ENCODE measurements around the gene VRTN. TPM values are rescaled to one million over a fixed set of nuclear protein-coding genes. Genes with fewer than 3 reads are reported as not detected.

Gene VRTN
- total RNA-seq, 1 experiment from 2014 or later: not detected

DNA sequence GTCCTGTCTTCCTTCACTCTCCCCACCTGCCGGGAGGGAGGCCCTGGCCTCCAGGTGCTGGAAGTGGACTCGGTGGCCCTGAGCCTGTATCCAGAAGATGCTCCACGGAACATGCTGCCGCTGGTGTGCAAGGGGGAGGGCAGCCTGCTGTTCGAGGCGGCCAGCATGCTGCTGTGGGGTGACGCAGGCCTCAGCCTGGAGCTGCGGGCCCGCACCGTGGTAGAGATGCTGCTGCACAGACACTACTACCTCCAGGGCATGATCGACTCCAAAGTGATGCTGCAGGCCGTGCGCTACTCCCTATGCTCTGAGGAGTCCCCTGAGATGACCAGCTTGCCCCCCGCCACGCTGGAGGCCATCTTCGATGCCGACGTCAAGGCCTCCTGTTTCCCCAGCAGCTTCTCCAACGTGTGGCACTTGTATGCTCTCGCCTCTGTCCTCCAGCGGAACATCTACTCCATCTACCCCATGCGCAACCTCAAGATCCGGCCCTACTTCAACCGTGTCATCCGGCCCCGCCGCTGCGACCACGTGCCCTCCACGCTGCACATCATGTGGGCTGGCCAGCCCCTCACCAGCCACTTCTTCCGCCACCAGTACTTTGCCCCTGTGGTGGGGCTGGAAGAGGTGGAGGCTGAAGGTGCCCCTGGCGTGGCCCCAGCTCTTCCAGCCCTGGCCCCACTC, 8.8 kb downstream of the VRTN start:
- BruUV-seq (replicated peaks): no TSS peak
- no peaks in the 10 kb centered on the region for H3K9me3 Mint-ChIP-seq (ENCODE audit: unreplicated experiment)
- intact Hi-C loops (cut with micrococcal nuclease): no loop called here
- no peaks in the 10 kb centered on the region for H3K36me3 Mint-ChIP-seq (ENCODE audit: insufficient read depth, unreplicated experiment)
- POLR2A ChIA-PET: no interaction called here
- CTCF ChIA-PET: interaction anchor here (0.6 to 0.7 kb wide), 2 partner anchors 153 to 162 kb away, joined by 3 read pairs; no protein-coding TSS in a partner anchor
- DNase-seq (ENCODE audit: unreplicated experiment): no peak
- TF ChIP-seq, protein P1, sequence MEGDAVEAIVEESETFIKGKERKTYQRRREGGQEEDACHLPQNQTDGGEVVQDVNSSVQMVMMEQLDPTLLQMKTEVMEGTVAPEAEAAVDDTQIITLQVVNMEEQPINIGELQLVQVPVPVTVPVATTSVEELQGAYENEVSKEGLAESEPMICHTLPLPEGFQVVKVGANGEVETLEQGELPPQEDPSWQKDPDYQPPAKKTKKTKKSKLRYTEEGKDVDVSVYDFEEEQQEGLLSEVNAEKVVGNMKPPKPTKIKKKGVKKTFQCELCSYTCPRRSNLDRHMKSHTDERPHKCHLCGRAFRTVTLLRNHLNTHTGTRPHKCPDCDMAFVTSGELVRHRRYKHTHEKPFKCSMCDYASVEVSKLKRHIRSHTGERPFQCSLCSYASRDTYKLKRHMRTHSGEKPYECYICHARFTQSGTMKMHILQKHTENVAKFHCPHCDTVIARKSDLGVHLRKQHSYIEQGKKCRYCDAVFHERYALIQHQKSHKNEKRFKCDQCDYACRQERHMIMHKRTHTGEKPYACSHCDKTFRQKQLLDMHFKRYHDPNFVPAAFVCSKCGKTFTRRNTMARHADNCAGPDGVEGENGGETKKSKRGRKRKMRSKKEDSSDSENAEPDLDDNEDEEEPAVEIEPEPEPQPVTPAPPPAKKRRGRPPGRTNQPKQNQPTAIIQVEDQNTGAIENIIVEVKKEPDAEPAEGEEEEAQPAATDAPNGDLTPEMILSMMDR (IDR thresholded peaks at IDR 0.05; ENCODE audit: unreplicated experiment): no peak
- H3K4me1 Mint-ChIP-seq (ENCODE audit: insufficient read depth, unreplicated experiment): no peaks in the 10 kb centered on the region
- no peak overlapping the region for H3K27ac Mint-ChIP-seq (ENCODE audit: low read depth, unreplicated experiment)
- peaks cover 23% of the 10 kb centered on the region for H3K27me3 Mint-ChIP-seq (ENCODE audit: insufficient read depth, unreplicated experiment)
- no peak overlapping the region for H3K4me3 Mint-ChIP-seq (ENCODE audit: unreplicated experiment)

DNA sequence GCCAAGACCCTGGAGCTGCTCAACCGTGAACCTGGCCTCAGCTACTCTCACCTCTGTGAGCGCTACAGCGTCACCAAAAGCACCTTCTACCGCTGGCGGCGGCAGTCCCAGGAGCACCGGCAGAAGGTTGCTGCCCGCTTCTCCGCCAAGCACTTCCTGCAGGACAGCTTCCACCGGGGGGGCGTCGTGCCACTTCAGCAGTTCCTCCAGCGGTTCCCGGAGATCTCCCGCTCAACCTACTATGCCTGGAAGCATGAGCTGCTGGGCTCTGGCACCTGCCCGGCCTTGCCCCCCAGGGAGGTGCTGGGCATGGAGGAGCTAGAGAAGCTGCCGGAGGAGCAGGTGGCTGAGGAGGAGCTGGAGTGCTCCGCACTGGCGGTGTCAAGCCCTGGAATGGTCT, 9.3 kb downstream of the VRTN start:
- ChIA-PET CTCF (interaction anchor here (0.6 kb wide), 1 partner anchor 161 kb away, joined by 3 read pairs; no protein-coding TSS in a partner anchor), POLR2A (no interaction called here)
- Mint-ChIP-seq H3K36me3 (ENCODE audit: insufficient read depth, unreplicated experiment) (no peaks in the 10 kb centered on the region), H3K4me1 (ENCODE audit: insufficient read depth, unreplicated experiment) (no peaks in the 10 kb centered on the region), H3K4me3 (ENCODE audit: unreplicated experiment) (no peak overlapping the region), H3K27ac (ENCODE audit: low read depth, unreplicated experiment) (no peak overlapping the region), H3K27me3 (ENCODE audit: insufficient read depth, unreplicated experiment) (peaks cover 18% of the 10 kb centered on the region), H3K9me3 (ENCODE audit: unreplicated experiment) (no peaks in the 10 kb centered on the region)
- intact Hi-C loops (cut with micrococcal nuclease): no loop called here
- no peak for DNase-seq (ENCODE audit: unreplicated experiment)
- TF ChIP-seq, protein P1 (IDR thresholded peaks at IDR 0.05; ENCODE audit: unreplicated experiment): no peak
- no TSS peak for BruUV-seq (replicated peaks)

DNA sequence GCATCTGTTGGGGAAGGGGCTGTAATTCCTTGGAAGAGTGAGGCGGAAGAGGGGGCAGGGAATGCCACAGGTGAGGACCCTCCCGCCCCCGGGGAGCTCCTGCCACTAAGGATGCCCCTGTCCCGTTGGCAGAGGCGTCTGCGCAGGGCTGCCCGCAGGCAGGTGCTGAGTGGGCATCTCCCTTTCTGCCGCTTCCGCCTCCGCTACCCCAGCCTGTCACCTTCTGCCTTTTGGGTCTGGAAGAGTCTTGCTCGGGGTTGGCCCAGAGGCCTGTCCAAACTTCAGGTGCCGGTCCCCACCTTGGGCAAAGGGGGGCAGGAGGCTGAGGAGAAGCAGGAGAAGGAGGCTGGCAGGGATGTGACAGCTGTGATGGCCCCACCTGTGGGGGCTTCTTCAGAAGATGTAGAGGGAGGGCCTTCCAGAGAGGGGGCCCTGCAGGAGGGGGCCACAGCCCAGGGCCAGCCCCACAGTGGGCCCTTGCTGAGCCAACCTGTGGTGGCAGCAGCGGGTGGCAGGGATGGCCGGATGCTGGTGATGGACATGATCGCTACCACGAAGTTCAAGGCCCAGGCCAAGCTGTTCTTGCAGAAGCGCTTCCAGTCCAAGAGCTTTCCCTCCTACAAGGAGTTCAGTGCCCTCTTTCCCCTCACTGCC, 10.0 kb downstream of the VRTN start:
- Mint-ChIP-seq H3K27me3 (ENCODE audit: insufficient read depth, unreplicated experiment) (peaks cover 12% of the 10 kb centered on the region), H3K27ac (ENCODE audit: low read depth, unreplicated experiment) (no peak overlapping the region)

DNA sequence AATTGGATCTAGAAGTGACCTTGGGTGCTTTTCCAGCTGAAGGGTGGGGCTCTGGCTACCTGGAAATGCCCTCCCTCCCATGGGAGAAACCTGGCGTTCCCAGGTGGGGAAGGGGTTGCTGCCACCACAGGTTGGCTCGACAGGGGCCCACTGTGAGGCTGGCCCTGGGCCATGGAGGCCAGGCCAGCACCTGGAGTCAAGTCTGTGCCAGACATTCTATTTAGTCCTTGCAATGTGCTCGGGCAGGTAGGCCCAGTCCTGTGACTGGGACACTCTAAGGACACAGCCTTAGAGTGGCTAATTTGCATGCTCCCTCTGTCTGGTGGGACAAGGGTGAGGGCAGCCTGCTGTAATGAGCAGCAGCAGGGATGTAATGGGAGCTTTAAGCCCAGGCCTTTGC, 11.9 kb downstream of the VRTN start:
- TF ChIP-seq, protein P1 (IDR thresholded peaks at IDR 0.05; ENCODE audit: unreplicated experiment): no peak
- no peaks in the 10 kb centered on the region for H3K4me1 Mint-ChIP-seq (ENCODE audit: insufficient read depth, unreplicated experiment)
- no peak overlapping the region for H3K4me3 Mint-ChIP-seq (ENCODE audit: unreplicated experiment)
- DNase-seq (ENCODE audit: unreplicated experiment): no peak
- no peaks in the 10 kb centered on the region for H3K36me3 Mint-ChIP-seq (ENCODE audit: insufficient read depth, unreplicated experiment)
- H3K9me3 Mint-ChIP-seq (ENCODE audit: unreplicated experiment): no peaks in the 10 kb centered on the region
- intact Hi-C loops (cut with micrococcal nuclease): loop anchor here (10.0 kb wide), 1 partner anchor 245 kb away; no protein-coding TSS in a partner anchor
- peaks cover 29% of the 10 kb centered on the region for H3K27me3 Mint-ChIP-seq (ENCODE audit: insufficient read depth, unreplicated experiment)
- POLR2A ChIA-PET: no interaction called here
- CTCF ChIA-PET: interaction anchor here (1.1 to 3.2 kb wide), 3 partner anchors 36 to 137 kb away, joined by 3 to 15 read pairs (median 3); no protein-coding TSS in a partner anchor
- no peak overlapping the region for H3K27ac Mint-ChIP-seq (ENCODE audit: low read depth, unreplicated experiment)
- BruUV-seq (replicated peaks): no TSS peak

More for the DNA sequence above, 10.0 kb downstream of the VRTN start:
- no peaks in the 10 kb centered on the region for H3K9me3 Mint-ChIP-seq (ENCODE audit: unreplicated experiment)
- ChIA-PET POLR2A (no interaction called here), CTCF (interaction anchor here (0.7 kb wide), 1 partner anchor 143 kb away, joined by 3 read pairs; no protein-coding TSS in a partner anchor)
- DNase-seq (ENCODE audit: unreplicated experiment): no peak
- H3K4me1 Mint-ChIP-seq (ENCODE audit: insufficient read depth, unreplicated experiment): no peaks in the 10 kb centered on the region
- TF ChIP-seq, protein P1 (IDR thresholded peaks at IDR 0.05; ENCODE audit: unreplicated experiment): no peak
- intact Hi-C loops (cut with micrococcal nuclease): no loop called here
- no TSS peak for BruUV-seq (replicated peaks)
- H3K4me3 Mint-ChIP-seq (ENCODE audit: unreplicated experiment): no peak overlapping the region
- H3K36me3 Mint-ChIP-seq (ENCODE audit: insufficient read depth, unreplicated experiment): no peaks in the 10 kb centered on the region
